SK-N-SH (cell line): Measurements from ENCODE around the gene ZNF697. TPM values are rescaled to one million over a fixed set of nuclear protein-coding genes. Genes with fewer than 3 reads are reported as not detected.

Source experiments
- CTCF ChIA-PET: fragments of 300-600, 350-600 bp; formaldehyde crosslinking; extraction: SDS; loops from one replicate; lab custom pipeline; 2021; lab: Yijun Ruan, JAX
- POLR2A ChIA-PET: fragments of 350-600 bp; sonication (Branson Sonifier 250); formaldehyde crosslinking; extraction: SDS; loops from one replicate; lab custom pipeline; 2020; ENCODE audit warnings: antibody characterized with exemption, inconsistent platforms; lab: Yijun Ruan, JAX
- DNase-seq: peaks from one replicate; pipeline ENCODE4 v3.0.0; 2012
- H2AFZ ChIP-seq: fragments of 200-600 bp; sonication (generic); 2 replicates; pipeline ENCODE4 v1.8.1; 2016; ENCODE audit warnings: antibody characterized with exemption, mild to moderate bottlenecking, low read depth
- H3F3A ChIP-seq: fragments of 200-600 bp; sonication (generic); replicated peaks from 2 replicates; pipeline ENCODE3; 2016; ENCODE audit warnings: antibody characterized with exemption, mild to moderate bottlenecking; ENCODE audit not compliant: insufficient read depth
- H3K27ac ChIP-seq, 2 experiments: fragments of 200-500 bp in 1 of 2; fragments of 200-600 bp in 1 of 2; sonication (Bioruptor generic) in 1 of 2; sonication (generic), shearing (Covaris generic) in 1 of 2; 2 replicates each; pipeline versions ENCODE4 v1.5.1 to v1.6.1; 2014 to 2016; ENCODE audit warnings: low read depth in 2 of 2, inconsistent platforms in 1 of 2, low read length in 1 of 2, mild to moderate bottlenecking in 1 of 2, mixed read lengths in 1 of 2
- H3K27me3 ChIP-seq: fragments of 200-600 bp; sonication (generic), shearing (Covaris generic); 2 replicates; pipeline ENCODE4 v1.6.1; 2016; ENCODE audit warnings: mixed run types; ENCODE audit not compliant: insufficient read depth
- H3K36me3 ChIP-seq, 2 experiments: fragments of 200-500 bp in 1 of 2; fragments of 200-600 bp in 1 of 2; sonication (Bioruptor generic) in 1 of 2; sonication (generic) in 1 of 2; replicated peaks in 1 of 2; 2 replicates each; pipeline versions ENCODE3 to v1.5.1; 2014 to 2016; ENCODE audit warnings: low read length in 1 of 2, mild to moderate bottlenecking in 1 of 2; ENCODE audit not compliant: insufficient read depth in 2 of 2, control insufficient read depth in 1 of 2
- H3K4me1 ChIP-seq, 2 experiments: fragments of 200-500 bp in 1 of 2; fragments of 200-600 bp in 1 of 2; sonication (Bioruptor generic) in 1 of 2; sonication (generic), shearing (Covaris generic) in 1 of 2; 2 replicates each; pipeline versions ENCODE4 v1.5.1 to v1.6.1; 2014 to 2016; ENCODE audit warnings: low read depth in 1 of 2, low read length in 1 of 2, mixed run types in 1 of 2; ENCODE audit not compliant: insufficient read depth in 2 of 2, control insufficient read depth in 1 of 2
- H3K4me2 ChIP-seq: fragments of 200-600 bp; sonication (generic), shearing (Covaris generic); 2 replicates; pipeline ENCODE4 v1.6.1; 2017; ENCODE audit warnings: mixed run types
- H3K4me3 ChIP-seq, 2 experiments: fragments of 200-500 bp in 1 of 2; fragments of 200-600 bp in 1 of 2; sonication (Bioruptor generic) in 1 of 2; sonication (generic), shearing (Covaris generic) in 1 of 2; 2 replicates each; pipeline versions ENCODE4 v1.5.1 to v1.8.1; 2014 to 2016; ENCODE audit warnings: low read depth in 2 of 2, inconsistent platforms in 1 of 2, low read length in 1 of 2, mild to moderate bottlenecking in 1 of 2, mixed read lengths in 1 of 2, moderate library complexity in 1 of 2
- H3K79me2 ChIP-seq: fragments of 200-600 bp; sonication (generic); 2 replicates; pipeline ENCODE4 v1.8.1; 2017; ENCODE audit warnings: mild to moderate bottlenecking; ENCODE audit not compliant: insufficient read depth
- H3K9ac ChIP-seq: fragments of 200-600 bp; sonication (generic); 2 replicates; pipeline ENCODE4 v1.6.1; 2017; ENCODE audit warnings: mixed run types
- H3K9me2 ChIP-seq: fragments of 200-600 bp; sonication (generic); 2 replicates; pipeline ENCODE4 v1.6.1; 2017; ENCODE audit warnings: mixed run types
- H3K9me3 ChIP-seq: fragments of 200-600 bp; sonication (generic); 2 replicates; pipeline ENCODE4 v1.6.1; 2017; ENCODE audit warnings: mixed run types, mild to moderate bottlenecking, moderate library complexity
- H4K20me1 ChIP-seq: fragments of 200-600 bp; sonication (generic); 2 replicates; pipeline ENCODE4 v1.6.1; 2017; ENCODE audit warnings: mild to moderate bottlenecking, mixed run types; ENCODE audit not compliant: insufficient read depth
- CHD2 ChIP-seq: fragments of 150-350 bp; IDR thresholded peaks from 2 replicates; pipeline ENCODE4 v1.6.1; 2018; ENCODE audit warnings: low read length; ENCODE audit not compliant: partially characterized antibody
- CTCF ChIP-seq: fragments of 200-600 bp; sonication (generic); IDR thresholded peaks from 2 replicates; pipeline ENCODE4 v1.6.1; 2017; ENCODE audit warnings: antibody characterized with exemption, mild to moderate bottlenecking, moderate library complexity
- EP300 ChIP-seq, 2 experiments: IDR thresholded peaks; 2 replicates each; pipeline versions ENCODE4 v1.4.0 to v1.6.1; 2012; ENCODE audit warnings: borderline replicate concordance in 1 of 2, low read depth in 1 of 2, low read length in 1 of 2
- EZH2phosphoT487 ChIP-seq: fragments of 200-600 bp; sonication (generic); IDR thresholded peaks from 2 replicates; pipeline ENCODE4 v1.6.1; 2017; ENCODE audit warnings: low read depth, mixed run types, mild to moderate bottlenecking, antibody characterized with exemption, moderate library complexity, borderline replicate concordance
- FOXM1 ChIP-seq: IDR thresholded peaks from 2 replicates; pipeline ENCODE4 v1.4.0; 2012; ENCODE audit warnings: low read depth, mild to moderate bottlenecking
- GABPA ChIP-seq: IDR thresholded peaks from 2 replicates; pipeline ENCODE4 v1.4.0; 2012; ENCODE audit warnings: low read depth, mild to moderate bottlenecking
- GATA2 ChIP-seq: sonication (generic); formaldehyde crosslinking; IDR thresholded peaks from 2 replicates; pipeline ENCODE4 v1.5.0; 2020; ENCODE audit warnings: mild to moderate bottlenecking, missing genetic modification reagents
- IRF3 ChIP-seq: fragments of 150-350 bp; IDR thresholded peaks from 2 replicates; pipeline ENCODE4 v1.6.1; 2016; ENCODE audit warnings: mild to moderate bottlenecking, low read depth, low read length
- JUND ChIP-seq: IDR thresholded peaks from 2 replicates; pipeline ENCODE4 v1.4.0; 2012
- MAX ChIP-seq: IDR thresholded peaks from 2 replicates; pipeline ENCODE4 v1.4.0; 2012; ENCODE audit warnings: low read depth
- NFIC ChIP-seq: IDR thresholded peaks from 2 replicates; pipeline ENCODE4 v1.4.0; 2012; ENCODE audit warnings: borderline replicate concordance
- NRF1 ChIP-seq: IDR thresholded peaks from 2 replicates; pipeline ENCODE4 v1.6.1; 2012; ENCODE audit warnings: low read depth, mild to moderate bottlenecking, low read length
- PBX3 ChIP-seq: IDR thresholded peaks from 2 replicates; pipeline ENCODE4; 2012
- RCOR1 ChIP-seq: fragments of 150-350 bp; IDR thresholded peaks from 2 replicates; pipeline ENCODE4 v1.6.1; 2017; ENCODE audit warnings: antibody characterized with exemption, low read length
- RFX5 ChIP-seq: IDR thresholded peaks from 2 replicates; pipeline ENCODE4 v1.6.1; 2012; ENCODE audit warnings: mild to moderate bottlenecking, improper control_type of control experiment, low read length
- SIN3A ChIP-seq: IDR thresholded peaks from 2 replicates; pipeline ENCODE4 v1.6.1; 2012; ENCODE audit warnings: low read depth, mild to moderate bottlenecking, low read length, moderate library complexity, borderline replicate concordance
- SMC3 ChIP-seq: IDR thresholded peaks from 2 replicates; pipeline ENCODE4 v1.6.1; 2012; ENCODE audit warnings: low read depth, low read length, improper control_type of control experiment
- TAF1 ChIP-seq: IDR thresholded peaks from 2 replicates; pipeline ENCODE4 v1.6.1; 2012; ENCODE audit warnings: low read depth, mild to moderate bottlenecking, low read length, moderate library complexity, borderline replicate concordance
- TCF12 ChIP-seq: IDR thresholded peaks from 2 replicates; pipeline ENCODE4 v1.4.0; 2012
- TEAD4 ChIP-seq: IDR thresholded peaks from 2 replicates; pipeline ENCODE4 v1.4.0; 2012; ENCODE audit warnings: mild to moderate bottlenecking, borderline replicate concordance; ENCODE audit not compliant: insufficient read depth
- ZBTB33 ChIP-seq: IDR thresholded peaks from 2 replicates; pipeline ENCODE4 v1.4.0; 2012; ENCODE audit warnings: low read depth, borderline replicate concordance
- WGBS: methylation state at CpG from one replicate; pipeline ENCODE4 v1.1.6; 2017; ENCODE audit warnings: low lambda C conversion rate; 5-methylcytosine and 5-hydroxymethylcytosine counted together
- polyA plus RNA-seq, 3 experiments: library from polyadenylated mRNA; depleted of rRNA; stranded (reverse); fragments of >200 nt; gene quantifications; 2 replicates each; pipeline ENCODE4 v1.2.3, GENCODE V29; 2012

Gene ZNF697
- polyA plus RNA-seq, 1 of the 3 experiments (the other 2 are of a cell fraction), result 3.4 TPM

GRCh38 chr1:119664067-119664466, 16.0 kb upstream of the ZNF697 start:
- ChIA-PET POLR2A (no interaction called here), CTCF (interaction anchor here (0.9 to 4.7 kb wide), 8 partner anchors 12 to 55 kb away, joined by 3 to 43 read pairs (median 12); partner anchors contain the start of gene ZNF697)
- no peaks in the 10 kb centered on the region for H3K4me1 ChIP-seq
- no peak overlapping the region for H3K27ac ChIP-seq
- no peaks in the 10 kb centered on the region for H3K79me2 ChIP-seq
- H3K9me3 ChIP-seq, result no peaks in the 10 kb centered on the region
- DNase-seq, result no peak
- H3K9me2 ChIP-seq, result no peaks in the 10 kb centered on the region
- H3K36me3 ChIP-seq, result no peaks in the 10 kb centered on the region
- no peak for TF ChIP-seq SMC3
- TF ChIP-seq TAF1, result no peak
- no peak for TF ChIP-seq EZH2phosphoT487
- no peak for TF ChIP-seq FOXM1
- TF ChIP-seq NRF1, result no peak
- TF ChIP-seq GABPA, result no peak
- TF ChIP-seq NFIC, result no peak
- TF ChIP-seq CTCF, result no peak
- TF ChIP-seq TCF12, result no peak
- no peak for TF ChIP-seq RCOR1
- 65% methylated on average over 5 of the region's 5 CpGs for WGBS
- no peaks in the 10 kb centered on the region for H3F3A ChIP-seq
- H3K27me3 ChIP-seq, result no peaks in the 10 kb centered on the region
- H3K4me2 ChIP-seq, result no peak overlapping the region
- no peak overlapping the region for H2AFZ ChIP-seq
- no peak overlapping the region for H3K4me3 ChIP-seq
- no peak overlapping the region for H3K9ac ChIP-seq
- H4K20me1 ChIP-seq, result no peaks in the 10 kb centered on the region

GRCh38 chr1:119662034-119662437, 14.0 kb upstream of the ZNF697 start:
- H4K20me1 ChIP-seq, result no peaks in the 10 kb centered on the region
- H3K79me2 ChIP-seq, result no peaks in the 10 kb centered on the region
- H3K4me3 ChIP-seq, result no peak overlapping the region
- no peaks in the 10 kb centered on the region for H3K27me3 ChIP-seq
- no peak overlapping the region for H3K4me2 ChIP-seq
- H3F3A ChIP-seq, result no peaks in the 10 kb centered on the region
- H3K36me3 ChIP-seq, result no peaks in the 10 kb centered on the region
- no peak for DNase-seq
- no peak overlapping the region for H3K9ac ChIP-seq
- no peak overlapping the region for H2AFZ ChIP-seq
- H3K9me3 ChIP-seq, result no peaks in the 10 kb centered on the region
- H3K4me1 ChIP-seq, result no peaks in the 10 kb centered on the region
- H3K9me2 ChIP-seq, result no peaks in the 10 kb centered on the region
- WGBS, result 62% methylated on average over 3 of the region's 3 CpGs
- ChIA-PET CTCF (interaction anchor here (0.8 to 6.7 kb wide), 19 partner anchors 8 to 112 kb away, joined by 3 to 63 read pairs (median 5); partner anchors contain the start of gene ZNF697), POLR2A (no interaction called here)
- no peak overlapping the region for H3K27ac ChIP-seq
- TF ChIP-seq TEAD4, result no peak
- no peak for TF ChIP-seq PBX3
- TF ChIP-seq RFX5, result no peak
- no peak for TF ChIP-seq JUND
- TF ChIP-seq SIN3A, result no peak
- TF ChIP-seq ZBTB33, result no peak
- no peak for TF ChIP-seq IRF3
- no peak for TF ChIP-seq EP300 (IDR thresholded peaks at IDR 0.05; ENCODE audit: borderline replicate concordance in 1 of 2, low read depth in 1 of 2, low read length in 1 of 2)
- no peak for TF ChIP-seq MAX
- TF ChIP-seq GATA2, result no peak
- TF ChIP-seq NRF1, result no peak
- no peak for TF ChIP-seq RCOR1
- TF ChIP-seq GABPA, result no peak
- TF ChIP-seq CHD2, result no peak
